Lower lobe of right lung (tissue), 2 donors: ENCODE results near the gene RESF1. TPM values are rescaled to one million over a fixed set of nuclear protein-coding genes. Genes with fewer than 3 reads are reported as not detected.

Source experiments
- ATAC-seq, 2 donors: fragments of 200-7000 bp; cut with Tn5 transposase; one replicate each; pipeline ENCODE4 v1.9.1; 2020 to 2022; ENCODE audit warnings: mild to moderate bottlenecking in 2 of 2, moderate library complexity in 2 of 2
- DNase-seq: peaks from one replicate; pipeline ENCODE4 v3.0.0-alpha.2; 2020
- H3K27ac ChIP-seq: fragments of 200-600 bp; one replicate; pipeline ENCODE4 v1.8.0; 2022
- H3K27me3 ChIP-seq: fragments of 200-600 bp; one replicate; pipeline ENCODE4 v1.8.0; 2022; ENCODE audit warnings: low read depth
- H3K36me3 ChIP-seq: fragments of 200-600 bp; one replicate; pipeline ENCODE4 v1.8.0; 2022; ENCODE audit warnings: mild to moderate bottlenecking
- H3K4me1 ChIP-seq: fragments of 200-600 bp; one replicate; pipeline ENCODE4 v1.8.0; 2022
- H3K4me3 ChIP-seq: fragments of 200-600 bp; one replicate; pipeline ENCODE4 v1.8.0; 2022; ENCODE audit warnings: mild to moderate bottlenecking
- H3K9me3 ChIP-seq: fragments of 200-600 bp; one replicate; pipeline ENCODE4 v1.8.0; 2022
- intact Hi-C: fragments of 100-400 bp; cut with DNase I; formaldehyde crosslinking; loops from one replicate; pipeline ENCODE4 v1.11.0; 2022
- total RNA-seq: library from RNA; stranded (reverse); fragmentation: NEBNext Ultra II Directional; extraction: Animal tissue kit (Norgen Biotek cat#: 25700); gene quantifications from one replicate; pipeline ENCODE4 v1.2.1, GENCODE V29; 2021
- TF ChIP-seq, protein P1 (sequence below): fragments of 200-600 bp; IDR thresholded peaks from one replicate; pipeline ENCODE4 v1.8.0; 2022; ENCODE audit warnings: antibody characterized with exemption, mild to moderate bottlenecking
- donor health status: DM: no; HTN: yes; CAD: no; lungs with severe emphysema.

Gene RESF1
- total RNA-seq, 1 donor from 2014 or later, result 77.2 TPM

GRCh38 chr12:31950088-31950487, 9.1 kb upstream of the RESF1 start:
- no peaks in the 10 kb centered on the region for H3K4me1 ChIP-seq
- H3K36me3 ChIP-seq, result no peaks in the 10 kb centered on the region
- intact Hi-C loops, result no loop called here
- TF ChIP-seq, protein P1, sequence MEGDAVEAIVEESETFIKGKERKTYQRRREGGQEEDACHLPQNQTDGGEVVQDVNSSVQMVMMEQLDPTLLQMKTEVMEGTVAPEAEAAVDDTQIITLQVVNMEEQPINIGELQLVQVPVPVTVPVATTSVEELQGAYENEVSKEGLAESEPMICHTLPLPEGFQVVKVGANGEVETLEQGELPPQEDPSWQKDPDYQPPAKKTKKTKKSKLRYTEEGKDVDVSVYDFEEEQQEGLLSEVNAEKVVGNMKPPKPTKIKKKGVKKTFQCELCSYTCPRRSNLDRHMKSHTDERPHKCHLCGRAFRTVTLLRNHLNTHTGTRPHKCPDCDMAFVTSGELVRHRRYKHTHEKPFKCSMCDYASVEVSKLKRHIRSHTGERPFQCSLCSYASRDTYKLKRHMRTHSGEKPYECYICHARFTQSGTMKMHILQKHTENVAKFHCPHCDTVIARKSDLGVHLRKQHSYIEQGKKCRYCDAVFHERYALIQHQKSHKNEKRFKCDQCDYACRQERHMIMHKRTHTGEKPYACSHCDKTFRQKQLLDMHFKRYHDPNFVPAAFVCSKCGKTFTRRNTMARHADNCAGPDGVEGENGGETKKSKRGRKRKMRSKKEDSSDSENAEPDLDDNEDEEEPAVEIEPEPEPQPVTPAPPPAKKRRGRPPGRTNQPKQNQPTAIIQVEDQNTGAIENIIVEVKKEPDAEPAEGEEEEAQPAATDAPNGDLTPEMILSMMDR, result no peak
- peaks cover 5% of the 10 kb centered on the region for H3K9me3 ChIP-seq
- H3K27ac ChIP-seq, result no peak overlapping the region
- no peaks in the 10 kb centered on the region for H3K27me3 ChIP-seq
- H3K4me3 ChIP-seq, result no peak overlapping the region
- no peak for ATAC-seq
- no peak for DNase-seq

GRCh38 chr12:31950492-31950891, 8.7 kb upstream of the RESF1 start:
- Histone ChIP-seq H3K27me3 (no peaks in the 10 kb centered on the region), H3K27ac (no peak overlapping the region), H3K9me3 (peaks cover 5% of the 10 kb centered on the region), H3K4me1 (no peaks in the 10 kb centered on the region), H3K4me3 (no peak overlapping the region), H3K36me3 (no peaks in the 10 kb centered on the region)
- ATAC-seq (no peak), DNase-seq (no peak)
- intact Hi-C loops, result no loop called here
- TF ChIP-seq, protein P1, result no peak

- Histone ChIP-seq H3K27ac (no peak overlapping the region), H3K36me3 (no peaks in the 10 kb centered on the region), H3K4me1 (no peaks in the 10 kb centered on the region), H3K4me3 (no peak overlapping the region), H3K27me3 (no peaks in the 10 kb centered on the region), H3K9me3 (peaks cover 5% of the 10 kb centered on the region)
- intact Hi-C loops, result no loop called here
- DNase-seq, result no peak
- TF ChIP-seq, protein P1, result no peak
- ATAC-seq, result no peak
These were observed 8.2 kb upstream of the RESF1 start for GRCh38 chr12:31951008-31951407.

DNA sequence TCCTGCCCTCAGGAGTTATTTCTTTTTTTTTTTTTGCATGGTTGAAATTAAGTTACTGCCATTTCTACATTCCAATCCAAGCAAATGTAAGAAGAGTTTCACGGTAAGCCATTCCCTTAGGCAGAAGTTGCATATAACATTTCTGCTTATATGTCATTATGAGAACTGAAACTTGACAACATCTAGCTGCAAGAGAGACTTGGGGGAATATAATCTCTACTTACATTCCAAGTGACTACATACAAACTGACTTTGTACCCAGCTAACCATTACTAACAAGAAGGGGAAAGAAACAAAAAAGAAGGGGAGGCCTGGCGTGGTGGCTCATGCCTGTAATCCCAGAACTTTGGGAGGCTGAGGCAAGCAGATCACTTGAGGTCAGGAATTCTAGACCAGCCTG, 7.3 kb upstream of the RESF1 start:
- intact Hi-C loops, result no loop called here
- no peaks in the 10 kb centered on the region for H3K36me3 ChIP-seq
- peaks cover 5% of the 10 kb centered on the region for H3K9me3 ChIP-seq
- H3K27me3 ChIP-seq, result no peaks in the 10 kb centered on the region
- TF ChIP-seq, protein P1, result no peak
- DNase-seq (no peak), ATAC-seq (no peak)
- H3K27ac ChIP-seq, result no peak overlapping the region
- H3K4me3 ChIP-seq, result no peak overlapping the region
- H3K4me1 ChIP-seq, result no peaks in the 10 kb centered on the region

GRCh38 chr12:31952418-31952817, 6.8 kb upstream of the RESF1 start:
- no peak overlapping the region for H3K4me3 ChIP-seq
- intact Hi-C loops, result no loop called here
- H3K27me3 ChIP-seq, result no peaks in the 10 kb centered on the region
- no peak overlapping the region for H3K27ac ChIP-seq
- TF ChIP-seq, protein P1, result no peak
- DNase-seq, result no peak
- no peaks in the 10 kb centered on the region for H3K36me3 ChIP-seq
- ATAC-seq, result no peak
- H3K9me3 ChIP-seq, result peaks cover 5% of the 10 kb centered on the region
- no peaks in the 10 kb centered on the region for H3K4me1 ChIP-seq
